ENCODE measurements around the gene PTPA. TPM values are rescaled to one million over a fixed set of nuclear protein-coding genes. Genes with fewer than 3 reads are reported as not detected.
"Not testable (repeated sequence)": the region's sequence is repeated elsewhere in the genome, so short reads cannot be mapped to it uniquely, and the experiment has no call there.

PTPA gene
- total RNA-seq, 4 donors from 2014 or later: 48.7 to 65.7 (median 51.9) TPM

- H3K27me3 ChIP-seq: no peaks in the 10 kb centered on the region
- no peak for DNase-seq
- H3K4me3 ChIP-seq: no peak overlapping the region
- TF ChIP-seq POLR2A (IDR thresholded peaks at IDR 0.05): no peak
- TF ChIP-seq, protein P1, sequence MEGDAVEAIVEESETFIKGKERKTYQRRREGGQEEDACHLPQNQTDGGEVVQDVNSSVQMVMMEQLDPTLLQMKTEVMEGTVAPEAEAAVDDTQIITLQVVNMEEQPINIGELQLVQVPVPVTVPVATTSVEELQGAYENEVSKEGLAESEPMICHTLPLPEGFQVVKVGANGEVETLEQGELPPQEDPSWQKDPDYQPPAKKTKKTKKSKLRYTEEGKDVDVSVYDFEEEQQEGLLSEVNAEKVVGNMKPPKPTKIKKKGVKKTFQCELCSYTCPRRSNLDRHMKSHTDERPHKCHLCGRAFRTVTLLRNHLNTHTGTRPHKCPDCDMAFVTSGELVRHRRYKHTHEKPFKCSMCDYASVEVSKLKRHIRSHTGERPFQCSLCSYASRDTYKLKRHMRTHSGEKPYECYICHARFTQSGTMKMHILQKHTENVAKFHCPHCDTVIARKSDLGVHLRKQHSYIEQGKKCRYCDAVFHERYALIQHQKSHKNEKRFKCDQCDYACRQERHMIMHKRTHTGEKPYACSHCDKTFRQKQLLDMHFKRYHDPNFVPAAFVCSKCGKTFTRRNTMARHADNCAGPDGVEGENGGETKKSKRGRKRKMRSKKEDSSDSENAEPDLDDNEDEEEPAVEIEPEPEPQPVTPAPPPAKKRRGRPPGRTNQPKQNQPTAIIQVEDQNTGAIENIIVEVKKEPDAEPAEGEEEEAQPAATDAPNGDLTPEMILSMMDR (IDR thresholded peaks at IDR 0.05): no peak
- no peaks in the 10 kb centered on the region for H3K9me3 ChIP-seq
- H3K36me3 ChIP-seq: no peaks in the 10 kb centered on the region
- no peak overlapping the region for H3K27ac ChIP-seq
- peaks cover 0 to 4% (median 0%) of the 10 kb centered on the region in 4 donors for H3K4me1 ChIP-seq
Observed at GRCh38 chr9:129195606-129196005, 84.4 kb downstream of the PTPA start.

DNA sequence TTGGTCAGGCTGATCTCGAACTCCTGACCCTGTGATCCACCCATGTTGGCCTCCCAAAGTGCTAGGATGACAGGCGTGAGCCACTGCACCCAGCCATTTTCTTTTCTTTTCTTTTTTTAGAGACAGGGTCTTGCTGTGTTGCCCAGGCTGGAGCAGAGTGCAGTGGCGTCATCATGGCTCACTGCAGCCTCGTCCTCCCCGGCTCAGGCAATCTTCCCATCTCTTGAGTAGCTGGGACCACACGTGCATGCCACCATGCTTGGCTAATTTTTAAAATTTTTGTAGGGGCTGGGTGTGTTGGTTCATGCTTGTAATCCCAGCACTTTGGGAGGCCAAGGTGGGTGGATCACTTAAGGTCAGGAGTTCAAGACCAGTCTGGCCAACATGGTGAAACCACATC lies 85.8 kb downstream of the PTPA start:
- H3K9me3 ChIP-seq, DNase-seq, H3K27ac ChIP-seq, H3K4me1 ChIP-seq, H3K4me3 ChIP-seq, H3K27me3 ChIP-seq, H3K36me3 ChIP-seq: not testable (repeated sequence)

DNA sequence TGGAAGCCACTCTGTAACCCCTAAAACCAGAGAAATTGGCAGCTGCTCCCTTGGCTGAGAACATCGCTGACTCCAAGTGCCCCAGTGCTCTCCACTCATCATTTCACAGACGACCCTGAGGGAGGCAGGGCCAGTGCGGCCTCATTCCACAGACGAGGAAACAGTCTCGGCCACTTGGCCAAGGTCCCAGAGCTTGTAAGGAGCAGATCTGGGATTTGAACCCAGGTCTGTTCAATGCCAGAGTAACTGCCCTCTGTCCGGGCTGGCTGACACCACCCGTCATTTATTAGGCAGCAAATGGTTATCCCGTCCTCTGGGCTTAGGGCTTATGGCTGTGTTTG lies 86.7 kb downstream of the PTPA start:
- peak overlapping the region; percentile 28 to 73 (median 62) for H3K27ac ChIP-seq

More for the DNA sequence above, 86.7 kb downstream of the PTPA start:
- Histone ChIP-seq H3K4me3 (no peak overlapping the region), H3K27me3 (no peaks in the 10 kb centered on the region), H3K4me1 (peaks cover 0 to 4% (median 0%) of the 10 kb centered on the region in 4 donors), H3K36me3 (no peaks in the 10 kb centered on the region), H3K9me3 (no peaks in the 10 kb centered on the region)
- TF ChIP-seq POLR2A (IDR thresholded peaks at IDR 0.05): no peak
- TF ChIP-seq, protein P1 (IDR thresholded peaks at IDR 0.05): no peak
- no peak for DNase-seq

Other genes starting within 250 kb of the PTPA start
- gene KYAT1, start 229.5 kb upstream of the PTPA start, total RNA-seq: 10 to 100 TPM in 1 of 4 donors, 1 to 10 TPM in 3; 4.6 to 14.9 (median 8.7) TPM
- gene LRRC8A, start 229.3 kb upstream of the PTPA start, total RNA-seq: 10 to 100 TPM; 20.0 to 39.2 (median 27.0) TPM
- gene PHYHD1, start 190.4 kb upstream of the PTPA start, total RNA-seq: 10 to 100 TPM in 1 of 4 donors, 1 to 10 TPM in 2, not detected in 1; 4.4 to 23.9 (median 7.5) TPM
- gene DOLK, start 163.8 kb upstream of the PTPA start, total RNA-seq: 10 to 100 TPM in 2 of 4 donors, 1 to 10 TPM in 2; 4.1 to 12.3 (median 10.6) TPM
- gene NUP188, start 163.7 kb upstream of the PTPA start, total RNA-seq: 100 to 1,000 TPM in 1 of 4 donors, 10 to 100 TPM in 3; 28.2 to 101 (median 47.9) TPM
- 100 to 1,000 TPM; 156 to 218 (median 183) TPM for gene SH3GLB2, start 83.1 kb upstream of the PTPA start, total RNA-seq
- 100 to 1,000 TPM in 3 of 4 donors, 10 to 100 TPM in 1; 68.5 to 174 (median 125) TPM for gene MIGA2, start 74.8 kb upstream of the PTPA start, total RNA-seq
- gene DOLPP1, start 30.3 kb upstream of the PTPA start, total RNA-seq: 10 to 100 TPM in 3 of 4 donors, not detected in 1; 37.6 to 53.9 (median 46.1) TPM
- gene CRAT, start 622 bp upstream of the PTPA start, total RNA-seq: 100 to 1,000 TPM in 3 of 4 donors, 10 to 100 TPM in 1; 50.3 to 220 (median 146) TPM
- gene IER5L, start 66.8 kb downstream of the PTPA start, total RNA-seq: 1 to 10 TPM; 2.3 to 2.9 (median 2.6) TPM

All from Peyer's patch (tissue), 4 donors.